ENCODE results near the gene C11orf68.
A peak's percentile ranks its signal among the peaks of the same experiment; 100 is the strongest.

The C11orf68 gene

GRCh38 chr11:65944191-65944590 lies 25.3 kb upstream of the C11orf68 start:
- no peak for DNase-seq (ENCODE audit: low spot score)

DNA sequence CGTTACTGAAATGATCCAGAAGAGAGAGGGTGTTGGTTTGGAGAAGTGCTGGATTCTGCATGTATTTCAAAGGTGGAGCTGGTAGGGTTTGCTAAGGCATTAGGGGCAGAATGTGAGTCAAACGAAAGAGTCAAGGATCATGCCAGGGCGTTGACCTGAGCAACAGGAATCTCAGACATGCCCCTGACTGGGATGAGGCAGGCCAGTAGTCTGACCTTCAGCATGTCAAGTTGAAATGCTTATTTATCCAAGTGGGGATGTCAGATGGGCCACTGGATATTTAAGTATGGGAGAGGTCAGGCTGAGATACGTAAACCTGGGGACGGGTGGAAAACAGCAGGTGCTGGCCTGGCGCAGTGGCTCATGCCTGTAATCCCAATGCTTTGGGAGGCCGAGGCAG lies 23.7 kb upstream of the C11orf68 start:
- no peak for DNase-seq (ENCODE audit: low spot score)

DNA sequence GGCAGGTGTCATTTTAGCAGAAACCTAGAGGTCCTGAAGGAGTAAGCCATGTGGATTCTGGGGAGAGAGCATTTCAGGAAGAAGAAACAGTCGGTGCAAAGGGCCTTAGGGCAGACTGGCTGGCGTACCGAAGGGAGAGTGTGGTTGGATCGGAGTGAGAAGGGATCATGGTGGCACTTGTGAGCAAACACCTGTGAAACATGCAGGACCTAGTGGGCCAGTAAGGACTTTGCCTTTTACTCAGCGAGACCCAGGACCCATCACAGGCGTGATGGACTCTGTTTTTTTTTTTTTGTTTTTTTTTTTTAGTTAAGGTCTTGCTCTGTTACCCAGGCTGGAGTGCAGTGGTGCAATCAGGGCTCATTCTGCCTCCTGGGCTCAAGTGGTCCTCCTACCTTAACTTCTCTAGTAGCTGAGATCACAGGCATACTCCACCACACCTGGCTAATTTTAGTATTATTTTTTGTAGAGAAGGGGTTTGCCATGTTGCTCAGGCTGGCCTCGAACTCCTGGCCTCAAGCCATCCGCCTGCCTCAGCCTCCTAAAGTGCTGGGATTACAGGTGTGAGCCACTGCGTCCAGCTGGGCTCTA lies 23.0 kb upstream of the C11orf68 start:
- no peak for DNase-seq (ENCODE audit: low spot score)

- DNase-seq (ENCODE audit: low spot score): no peak
These were observed 18.9 kb upstream of the C11orf68 start for GRCh38 chr11:65937766-65938165.

- no peak for DNase-seq (ENCODE audit: low spot score)
These were observed 15.2 kb upstream of the C11orf68 start for GRCh38 chr11:65934014-65934413.

DNA sequence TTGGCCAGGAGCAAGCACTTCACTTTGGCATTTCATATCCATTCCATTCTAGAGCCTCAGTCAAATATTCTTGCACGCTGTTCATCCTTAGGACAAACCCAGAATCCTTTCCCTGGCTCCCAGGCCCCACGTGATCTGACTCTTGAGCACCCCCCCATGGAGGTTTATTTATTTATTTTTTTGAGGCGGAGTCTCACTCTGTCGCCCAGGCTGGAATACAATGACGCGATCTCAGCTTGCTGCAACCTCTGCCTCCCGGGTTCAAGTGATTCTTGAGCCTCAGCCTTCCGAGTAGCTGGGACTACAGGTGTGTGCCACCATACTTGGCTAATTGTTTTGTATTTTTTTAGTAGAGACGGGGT lies 13.7 kb upstream of the C11orf68 start:
- no peak for DNase-seq (ENCODE audit: low spot score)

DNA sequence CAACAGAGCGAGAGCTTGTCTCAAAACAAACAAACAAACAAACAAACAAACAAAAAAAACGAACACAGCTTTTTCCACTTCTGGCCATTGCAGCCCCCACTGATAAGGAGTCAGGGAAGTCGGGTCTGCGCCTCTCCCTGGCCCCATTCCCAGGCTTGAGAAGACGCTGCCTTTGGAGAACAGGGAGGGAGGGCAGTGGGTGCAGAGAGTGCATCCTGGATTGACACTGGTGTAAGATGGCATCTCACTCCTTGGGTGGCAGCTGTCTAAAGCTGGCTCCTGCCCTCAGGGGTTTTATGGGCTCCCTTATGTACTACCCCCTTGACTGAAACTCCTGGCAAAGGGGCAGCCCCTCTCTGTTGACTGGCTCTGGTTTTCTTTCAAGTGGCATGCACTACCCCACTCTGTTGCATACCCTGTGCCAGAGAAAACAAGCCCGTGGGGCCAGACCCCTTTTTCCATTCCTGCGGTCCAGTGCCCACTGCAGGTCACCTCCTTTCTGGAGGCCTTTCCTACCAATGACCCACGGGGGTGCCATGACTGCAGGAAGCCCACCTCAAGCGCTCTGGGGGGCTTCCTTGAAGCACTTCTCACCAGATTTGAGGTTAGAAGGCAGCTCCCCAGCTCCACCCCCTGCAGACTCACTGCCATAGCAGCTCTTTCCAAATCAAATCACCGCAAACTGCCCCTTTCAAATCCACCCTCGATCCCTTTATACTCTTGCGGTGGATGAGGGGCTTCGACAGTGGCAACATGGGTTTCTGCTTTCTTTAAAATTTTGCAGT lies 13.1 kb upstream of the C11orf68 start:
- no peak for DNase-seq (ENCODE audit: low spot score)

GRCh38 chr11:65928667-65929066 lies 9.8 kb upstream of the C11orf68 start:
- no peak for DNase-seq (ENCODE audit: low spot score)

DNA sequence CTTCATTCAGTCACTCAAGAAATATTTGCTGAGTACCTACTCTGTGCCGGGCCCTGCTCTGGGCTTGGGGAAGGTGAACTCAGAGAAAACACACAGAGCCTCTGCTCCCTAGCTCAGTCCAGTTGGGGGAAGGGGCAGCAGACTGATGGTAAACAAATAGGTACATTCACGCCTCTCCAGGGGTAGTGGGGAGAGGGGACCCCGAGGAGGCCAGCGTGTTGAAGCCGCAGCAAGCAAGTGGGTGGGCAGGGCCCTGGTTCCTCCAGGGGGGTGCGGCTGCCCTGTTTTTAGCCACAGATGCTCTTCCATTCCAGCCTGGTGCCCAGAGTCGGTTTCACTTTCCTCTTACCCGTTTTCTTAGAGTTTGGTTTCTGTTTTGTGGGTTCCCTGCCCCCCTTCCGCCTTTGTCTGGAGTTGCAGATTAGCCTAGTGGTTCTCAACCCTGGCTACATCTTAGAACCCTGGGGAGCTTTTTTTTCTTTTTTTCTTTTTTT lies 9.1 kb upstream of the C11orf68 start:
- DNase-seq (ENCODE audit: low spot score): no peak

DNA sequence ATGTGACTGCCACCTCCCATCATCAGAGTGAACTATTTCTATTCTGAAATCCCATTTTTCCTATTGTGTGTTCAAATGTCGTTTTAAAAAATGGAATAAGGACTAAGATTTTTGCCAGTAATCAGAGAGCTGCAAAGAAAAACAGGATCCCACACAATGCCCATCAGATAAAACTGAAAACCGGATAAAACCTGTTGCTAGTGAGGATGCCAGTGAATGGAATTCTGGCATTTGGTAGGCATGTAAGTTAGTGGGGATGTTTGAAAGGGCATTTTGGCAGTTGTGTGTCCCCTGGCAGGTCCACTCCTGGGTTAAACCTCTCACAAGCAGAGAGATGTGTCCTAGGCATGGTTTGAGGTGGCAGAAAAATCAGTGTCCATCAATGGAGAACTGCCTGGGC lies 6.5 kb upstream of the C11orf68 start:
- DNase-seq (ENCODE audit: low spot score): no peak

DNA sequence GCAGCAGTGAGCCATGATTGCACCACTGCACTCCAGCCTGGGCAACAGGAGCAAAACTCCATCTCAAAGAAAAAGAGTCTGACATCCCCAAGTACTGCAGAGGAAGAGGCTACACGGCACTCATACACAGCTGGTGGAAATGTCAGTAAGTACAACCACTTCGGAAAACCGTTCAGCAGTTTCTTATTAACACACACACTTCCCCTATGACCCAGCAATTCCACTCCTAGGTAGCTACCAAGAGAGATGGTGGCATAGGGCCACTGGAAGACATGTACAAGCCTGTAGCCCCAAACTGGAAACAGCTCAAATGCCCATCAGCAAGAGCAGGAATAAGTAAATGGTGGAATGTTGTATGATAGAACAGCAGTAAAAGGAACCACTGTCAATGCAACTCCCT lies 3.7 kb upstream of the C11orf68 start:
- no peak for DNase-seq (ENCODE audit: low spot score)

- no peak for DNase-seq (ENCODE audit: low spot score)
These were observed 3.0 kb upstream of the C11orf68 start for GRCh38 chr11:65921876-65922275.

GRCh38 chr11:65921033-65921555 lies 2.2 kb upstream of the C11orf68 start:
- no peak for DNase-seq (ENCODE audit: low spot score)

DNA sequence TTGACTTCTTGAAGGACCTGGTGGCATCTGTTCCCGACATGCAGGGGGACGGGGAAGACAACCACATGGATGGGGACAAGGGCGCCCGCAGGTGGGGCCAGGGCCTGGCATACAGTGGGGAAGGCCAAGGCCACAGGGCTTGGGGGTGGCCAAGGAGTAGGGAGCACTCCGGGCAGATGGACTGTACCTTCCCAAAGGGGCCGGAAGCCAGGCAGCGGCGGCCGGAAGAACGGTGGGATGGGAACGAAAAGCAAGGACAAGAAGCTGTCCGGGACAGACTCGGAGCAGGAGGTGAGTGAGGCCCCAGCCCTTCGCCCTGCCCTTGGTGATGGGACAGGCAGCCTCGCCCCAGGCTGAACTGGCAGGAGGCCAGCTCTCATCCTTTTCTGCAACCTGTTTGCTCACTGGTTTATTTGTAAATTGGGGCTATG lies 1.5 kb upstream of the C11orf68 start:
- no peak for DNase-seq (ENCODE audit: low spot score)

- DNase-seq (ENCODE audit: low spot score): peak; percentile 34
These were observed 910 bp upstream of the C11orf68 start for GRCh38 chr11:65919573-65920371.

GRCh38 chr11:65919141-65919572 lies 295 bp upstream of the C11orf68 start, which contains the start of gene DRAP1:
Gene DRAP1 (plus strand): TSS chr11:65919426. CDS start chr11:65919502, 76 bp downstream.
- peak; percentile 99 for DNase-seq (ENCODE audit: low spot score)

DNA sequence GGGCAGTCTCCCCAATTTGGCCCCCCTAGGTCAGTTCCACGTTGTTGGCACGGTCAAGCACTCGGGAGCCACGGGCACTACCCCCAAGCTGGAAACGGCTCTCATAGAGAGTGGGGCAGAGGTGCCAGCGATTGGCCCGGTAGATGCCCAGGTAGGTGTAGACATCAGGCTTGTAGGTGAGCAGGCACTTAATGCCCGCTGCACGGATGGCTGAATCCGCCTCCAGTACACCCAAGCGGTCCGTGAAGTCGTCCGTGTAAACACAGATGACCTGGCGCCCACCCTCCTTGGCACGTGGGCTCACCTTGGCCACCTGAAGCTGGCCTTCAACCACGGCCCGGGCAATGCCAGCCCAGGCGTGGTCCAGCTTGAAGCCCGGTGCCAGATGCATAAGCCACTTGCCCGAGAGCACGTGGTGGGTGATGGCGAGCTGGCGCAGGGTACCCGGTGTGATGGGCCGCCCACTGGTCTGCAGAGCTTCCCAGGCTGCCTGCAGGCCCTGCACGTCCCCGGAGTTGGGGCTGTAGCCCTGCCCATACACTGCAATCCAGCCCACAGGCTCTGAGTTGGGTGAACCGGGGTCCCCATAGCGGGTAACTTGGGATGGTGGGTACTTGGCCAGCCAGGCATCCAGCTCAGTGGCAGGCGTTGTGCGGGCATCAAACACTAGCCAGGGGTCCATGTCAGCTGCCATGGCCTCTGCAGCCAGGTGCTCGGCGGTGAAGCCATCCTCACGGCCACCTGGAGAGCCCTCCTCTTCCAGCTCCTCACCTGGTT lies 1.2 kb downstream of the C11orf68 start:
- peak; percentile 51 for DNase-seq (ENCODE audit: low spot score)

DNA sequence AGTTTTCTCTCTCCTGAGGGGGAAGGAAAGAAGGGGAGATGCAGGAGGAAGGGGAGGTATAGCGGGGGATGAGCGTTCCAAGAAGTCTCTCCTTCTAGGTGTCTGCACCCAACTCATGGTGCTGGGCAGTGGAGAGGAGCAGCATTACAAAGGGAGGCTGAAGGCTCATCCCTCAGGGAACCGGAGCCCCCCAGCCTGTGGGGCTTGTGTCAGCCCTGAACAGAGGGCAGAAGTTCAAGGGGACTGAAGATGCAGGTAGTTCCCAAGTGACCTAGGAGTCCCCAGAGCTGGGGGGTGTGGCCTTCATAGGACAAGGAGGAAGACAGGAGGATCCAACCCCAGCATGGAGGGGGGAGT lies 1.8 kb downstream of the C11orf68 start:
- no peak for DNase-seq (ENCODE audit: low spot score)

GRCh38 chr11:65916391-65916790 lies 2.5 kb downstream of the C11orf68 start:
- DNase-seq (ENCODE audit: low spot score): no peak

- DNase-seq (ENCODE audit: low spot score): peak; percentile 97
These were observed 3.0 kb downstream of the C11orf68 start for GRCh38 chr11:65915821-65916251.

DNA sequence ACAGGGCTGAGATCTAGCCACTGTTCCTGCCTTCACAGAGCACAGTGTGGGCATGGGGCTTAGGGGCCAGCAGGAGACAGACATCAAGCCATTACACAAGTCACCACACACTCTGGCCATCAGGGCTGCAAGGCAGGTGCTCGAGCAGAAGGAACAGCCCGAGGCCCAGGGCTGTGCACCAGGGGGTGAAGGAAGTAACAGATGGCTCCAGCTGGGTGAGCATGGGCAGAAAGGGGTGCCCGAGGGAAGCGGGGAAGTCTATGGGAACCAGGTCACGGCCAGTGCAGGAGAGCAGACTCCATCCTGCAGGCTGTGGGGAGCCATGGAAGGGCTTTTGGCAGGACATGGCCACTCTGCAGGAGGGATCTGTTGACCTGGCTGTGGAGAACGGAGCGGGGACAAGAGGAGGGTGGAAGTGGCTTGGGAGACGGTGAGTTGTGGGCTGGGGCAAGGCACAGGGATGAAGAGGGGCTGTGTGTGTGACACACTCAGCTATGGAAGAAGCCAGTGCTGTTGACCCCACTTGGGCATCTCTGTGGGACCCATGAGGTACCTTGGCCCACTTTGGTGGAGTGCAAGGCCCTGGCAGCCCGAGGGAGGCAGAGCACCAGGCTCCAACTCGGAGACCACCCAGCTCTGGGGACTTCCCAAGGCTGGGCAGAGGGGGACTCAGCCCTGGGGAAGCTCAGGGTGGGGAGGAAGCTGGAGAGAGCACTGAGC lies 3.6 kb downstream of the C11orf68 start:
- peak; percentile 57 for DNase-seq (ENCODE audit: low spot score)

Data from kidney tubule cell (primary cell).